HG03045 (cell line): ENCODE results near the gene ZNF318.

Source experiments
- ATAC-seq: cut with Tn5 transposase; IDR thresholded peaks from one replicate; pipeline ENCODE4 v1.9.1; 2021; ENCODE audit warnings: mild to moderate bottlenecking, moderate library complexity; ENCODE audit not compliant: unreplicated experiment

ZNF318 gene

DNA sequence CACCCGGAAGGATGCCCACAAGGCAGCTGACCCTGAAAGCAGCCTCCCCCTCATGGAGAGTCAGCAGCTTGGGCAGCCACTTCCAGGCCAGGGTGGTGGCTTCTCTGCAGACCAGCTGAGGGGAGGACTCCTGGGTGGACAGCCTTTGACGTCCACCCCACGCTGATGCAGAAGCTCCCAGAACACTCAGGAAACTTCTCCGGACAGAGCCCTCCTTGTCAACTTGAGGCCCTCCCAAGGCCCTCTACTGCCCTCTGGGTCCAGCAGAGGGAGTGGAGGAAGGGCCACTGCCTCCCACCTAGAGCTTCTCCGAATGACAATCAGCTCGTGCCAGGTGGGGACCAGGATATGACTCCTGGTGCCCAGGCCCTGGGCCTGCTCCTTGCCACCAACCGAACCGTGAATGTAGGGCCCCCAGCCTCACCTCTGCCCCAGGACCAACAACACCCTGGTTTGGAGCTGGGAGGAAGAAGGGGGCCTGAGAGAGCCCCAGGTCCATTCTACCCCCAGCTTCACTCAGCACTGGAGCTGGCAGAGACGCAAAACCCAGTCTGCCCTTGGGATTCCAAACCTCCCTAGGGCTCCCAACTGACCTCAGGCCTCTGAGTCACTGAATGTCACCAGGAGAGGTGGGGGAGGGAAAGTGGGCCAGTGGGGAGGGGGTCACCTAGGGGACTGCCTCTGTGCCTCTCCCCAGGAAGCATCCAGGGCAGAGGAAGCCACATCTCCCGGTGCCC is 82.3 kb downstream of the ZNF318 start:
- no peak for ATAC-seq

DNA sequence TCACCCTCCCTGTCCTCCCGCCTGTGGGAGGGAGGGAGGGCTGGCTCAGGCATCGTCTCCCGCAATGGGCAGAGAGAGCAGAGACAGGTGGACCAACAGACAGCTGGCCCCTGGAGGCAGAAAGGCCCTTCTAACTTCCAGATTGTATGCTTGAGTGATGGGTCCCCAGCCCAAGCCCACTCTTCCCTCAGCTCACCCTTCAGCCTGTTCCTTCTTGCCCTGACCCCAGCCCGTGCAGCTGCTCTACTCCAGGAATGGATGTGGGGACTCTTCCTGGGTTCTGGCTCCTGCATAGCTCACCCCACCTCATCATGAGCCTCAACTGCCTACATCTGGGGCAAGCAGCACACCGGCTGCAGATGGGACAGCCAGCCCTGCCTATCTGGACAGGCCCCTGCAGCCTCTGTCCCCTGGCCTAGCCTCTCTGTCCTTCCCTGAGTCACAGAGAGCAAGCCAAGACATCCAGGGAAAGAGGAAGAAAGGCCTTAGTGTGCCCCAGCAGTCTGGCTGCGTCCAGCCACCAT is 82.9 kb downstream of the ZNF318 start:
- no peak for ATAC-seq
